ENCODE data around the gene DCAF4.

DNA sequence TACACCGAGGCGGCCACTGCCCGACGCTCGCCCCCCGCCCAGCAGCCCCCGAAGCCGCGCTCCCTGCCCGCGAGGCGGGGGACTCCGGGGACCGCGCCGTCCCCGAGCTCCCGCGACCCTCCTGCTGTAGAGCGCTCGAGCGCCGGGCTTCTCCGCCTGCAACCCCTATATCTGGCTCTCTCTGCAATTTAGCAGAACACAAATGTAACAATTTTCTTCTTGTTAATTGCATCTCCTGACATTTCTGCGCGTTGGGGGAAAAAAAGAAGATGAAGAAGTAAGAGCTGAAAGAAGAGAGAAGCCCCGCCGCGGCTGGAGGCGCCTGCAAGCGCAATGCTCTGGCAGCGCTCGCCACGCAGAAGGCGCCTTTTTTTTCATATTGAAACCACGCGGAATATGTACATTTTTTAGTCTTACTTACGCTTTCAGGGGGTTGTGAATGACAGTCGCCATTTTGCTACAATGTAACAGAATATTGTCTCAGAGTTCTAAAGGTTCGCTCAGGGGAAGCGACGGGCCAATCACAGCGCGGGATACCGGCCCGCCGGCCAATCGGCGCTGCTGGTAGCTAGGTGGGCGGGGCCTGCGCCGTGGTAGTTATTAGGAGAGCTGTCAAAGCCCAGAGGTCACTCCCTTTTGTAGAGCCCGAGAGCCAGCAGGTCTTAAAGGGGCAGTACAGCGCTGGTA, 32.5 kb upstream of the DCAF4 start, which contains the start of gene DPF3:
- TF ChIP-seq, protein P1, sequence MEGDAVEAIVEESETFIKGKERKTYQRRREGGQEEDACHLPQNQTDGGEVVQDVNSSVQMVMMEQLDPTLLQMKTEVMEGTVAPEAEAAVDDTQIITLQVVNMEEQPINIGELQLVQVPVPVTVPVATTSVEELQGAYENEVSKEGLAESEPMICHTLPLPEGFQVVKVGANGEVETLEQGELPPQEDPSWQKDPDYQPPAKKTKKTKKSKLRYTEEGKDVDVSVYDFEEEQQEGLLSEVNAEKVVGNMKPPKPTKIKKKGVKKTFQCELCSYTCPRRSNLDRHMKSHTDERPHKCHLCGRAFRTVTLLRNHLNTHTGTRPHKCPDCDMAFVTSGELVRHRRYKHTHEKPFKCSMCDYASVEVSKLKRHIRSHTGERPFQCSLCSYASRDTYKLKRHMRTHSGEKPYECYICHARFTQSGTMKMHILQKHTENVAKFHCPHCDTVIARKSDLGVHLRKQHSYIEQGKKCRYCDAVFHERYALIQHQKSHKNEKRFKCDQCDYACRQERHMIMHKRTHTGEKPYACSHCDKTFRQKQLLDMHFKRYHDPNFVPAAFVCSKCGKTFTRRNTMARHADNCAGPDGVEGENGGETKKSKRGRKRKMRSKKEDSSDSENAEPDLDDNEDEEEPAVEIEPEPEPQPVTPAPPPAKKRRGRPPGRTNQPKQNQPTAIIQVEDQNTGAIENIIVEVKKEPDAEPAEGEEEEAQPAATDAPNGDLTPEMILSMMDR (conservative IDR thresholded peaks at IDR 0.05; ENCODE audit: low read length), result no peak
- TF ChIP-seq EZH2phosphoT487 (IDR thresholded peaks at IDR 0.05; ENCODE audit: borderline replicate concordance), result no peak
